ENCODE results near the gene FGB.

The FGB gene

GRCh38 chr4:154615211-154615610 lies 52.4 kb downstream of the FGB start:
- in situ Hi-C loops (cut with MboI; ENCODE audit: low pct_unique_long_range_greater_than_20kb, low sequenced_read_pairs, unreplicated experiment) = loop anchor here (10.0 kb wide), 1 partner anchor 60 kb away; the partner anchor contains the start of gene PLRG1
- no peak for TF ChIP-seq CTCF (IDR thresholded peaks at IDR 0.05; ENCODE audit: extremely low read depth, insufficient read depth, missing control alignments)
- no peak for DNase-seq (ENCODE audit: low spot score)

- in situ Hi-C loops (cut with MboI; ENCODE audit: low pct_unique_long_range_greater_than_20kb, low sequenced_read_pairs, unreplicated experiment) = loop anchor here (10.0 kb wide), 1 partner anchor 61 kb away; the partner anchor contains the start of gene PLRG1
Observed at GRCh38 chr4:154616287-154616686, 53.5 kb downstream of the FGB start.

GRCh38 chr4:154616731-154617130 lies 53.9 kb downstream of the FGB start:
- DNase-seq (ENCODE audit: low spot score) = peak; percentile 40
- TF ChIP-seq CTCF (IDR thresholded peaks at IDR 0.05; ENCODE audit: extremely low read depth, insufficient read depth, missing control alignments) = no peak
- in situ Hi-C loops (cut with MboI; ENCODE audit: low pct_unique_long_range_greater_than_20kb, low sequenced_read_pairs, unreplicated experiment) = loop anchor here (10.0 kb wide), 1 partner anchor 62 kb away; the partner anchor contains the start of gene PLRG1

More at GRCh38 chr4:154616287-154616686, 53.5 kb downstream of the FGB start:
- no peak for DNase-seq (ENCODE audit: low spot score)
- TF ChIP-seq CTCF (IDR thresholded peaks at IDR 0.05; ENCODE audit: extremely low read depth, insufficient read depth, missing control alignments) = no peak

GRCh38 chr4:154617820-154618317 lies 55.1 kb downstream of the FGB start:
- in situ Hi-C loops (cut with MboI; ENCODE audit: low pct_unique_long_range_greater_than_20kb, low sequenced_read_pairs, unreplicated experiment) = loop anchor here (10.0 kb wide), 1 partner anchor 63 kb away; the partner anchor contains the start of gene PLRG1
- no peak for TF ChIP-seq CTCF (IDR thresholded peaks at IDR 0.05; ENCODE audit: extremely low read depth, insufficient read depth, missing control alignments)
- DNase-seq (ENCODE audit: low spot score) = no peak

- in situ Hi-C loops (cut with MboI; ENCODE audit: low pct_unique_long_range_greater_than_20kb, low sequenced_read_pairs, unreplicated experiment) = loop anchor here (10.0 kb wide), 1 partner anchor 64 kb away; the partner anchor contains the start of gene PLRG1
- peak; percentile 52 for DNase-seq (ENCODE audit: low spot score)
Observed at GRCh38 chr4:154618708-154619315, 56.0 kb downstream of the FGB start.

GRCh38 chr4:154620111-154620510 lies 57.3 kb downstream of the FGB start:
- in situ Hi-C loops (cut with MboI; ENCODE audit: low pct_unique_long_range_greater_than_20kb, low sequenced_read_pairs, unreplicated experiment) = no loop called here
- no peak for DNase-seq (ENCODE audit: low spot score)
- TF ChIP-seq CTCF (IDR thresholded peaks at IDR 0.05; ENCODE audit: extremely low read depth, insufficient read depth, missing control alignments) = no peak

More at GRCh38 chr4:154618708-154619315, 56.0 kb downstream of the FGB start:
- peak; percentile 72 for TF ChIP-seq CTCF (IDR thresholded peaks at IDR 0.05; ENCODE audit: extremely low read depth, insufficient read depth, missing control alignments)
